GM12878 (cell line): ENCODE results near the gene PRR7. TPM values are rescaled to one million over a fixed set of nuclear protein-coding genes. Genes with fewer than 3 reads are reported as not detected.
A peak's percentile ranks its signal among the peaks of the same experiment; 100 is the strongest.

Source experiments
- BCL3 ChIP-seq: IDR thresholded peaks from 2 replicates; pipeline ENCODE4 v1.6.1; 2011; ENCODE audit warnings: borderline replicate concordance, low read depth, mild to moderate bottlenecking, moderate library complexity, low read length; ENCODE audit not compliant: insufficient read depth, poor library complexity, severe bottlenecking
- BCLAF1 ChIP-seq: fragments of 450-650 bp; IDR thresholded peaks from 2 replicates; pipeline ENCODE4 v1.6.1; 2017; ENCODE audit warnings: antibody characterized with exemption, mild to moderate bottlenecking, moderate library complexity
- CBX3 ChIP-seq: fragments of 200-600 bp; sonication (generic); IDR thresholded peaks from 2 replicates; pipeline ENCODE4 v1.6.1; 2016; ENCODE audit warnings: low read depth, borderline replicate concordance
- CHD4 ChIP-seq: fragments of 200-600 bp; sonication (generic); IDR thresholded peaks from 2 replicates; pipeline ENCODE4 v1.6.1; 2016; ENCODE audit warnings: mild to moderate bottlenecking
- EGR1 ChIP-seq, 2 experiments: IDR thresholded peaks; 1 replicate in 1 of 2; 2 replicates in 1 of 2; pipeline ENCODE4 v1.6.1; 2011 to 2012; ENCODE audit warnings: low read depth in 2 of 2, low read length in 2 of 2, borderline replicate concordance in 1 of 2, mild to moderate bottlenecking in 1 of 2, moderate library complexity in 1 of 2
- IRF4 ChIP-seq: IDR thresholded peaks from 2 replicates; pipeline ENCODE4 v1.6.1; 2011; ENCODE audit warnings: low read depth, low read length
- IRF5 ChIP-seq: fragments of 450-650 bp; IDR thresholded peaks from 2 replicates; pipeline ENCODE4 v1.6.1; 2017; ENCODE audit warnings: borderline replicate concordance
- LARP7 ChIP-seq: fragments of 450-650 bp; IDR thresholded peaks from 2 replicates; pipeline ENCODE4 v1.6.1; 2017; ENCODE audit warnings: mild to moderate bottlenecking
- MYB ChIP-seq: fragments of 150-350 bp; IDR thresholded peaks from 2 replicates; pipeline ENCODE4 v1.6.1; 2014; ENCODE audit warnings: mild to moderate bottlenecking, low read depth, low read length, borderline replicate concordance
- NR2F1 ChIP-seq: fragments of 450-650 bp; conservative IDR thresholded peaks from 2 replicates; pipeline ENCODE4 v1.6.1; 2017; ENCODE audit warnings: mild to moderate bottlenecking
- NRF1 ChIP-seq: conservative IDR thresholded peaks from 2 replicates; pipeline ENCODE4 v1.6.1; 2011; ENCODE audit warnings: mild to moderate bottlenecking, low read depth, low read length, improper control_type of control experiment
- PBX3 ChIP-seq: IDR thresholded peaks from 2 replicates; pipeline ENCODE4 v1.6.1; 2011; ENCODE audit warnings: mild to moderate bottlenecking, low read depth, low read length, moderate library complexity; ENCODE audit not compliant: insufficient replicate concordance
- POLR2A ChIP-seq: IDR thresholded peaks from 2 replicates; pipeline ENCODE4 v1.6.1; 2011; ENCODE audit warnings: low read depth, mild to moderate bottlenecking, low read length
- POU2F2 ChIP-seq: IDR thresholded peaks from 3 replicates; pipeline ENCODE4 v1.6.1; 2011; ENCODE audit warnings: low read depth, mild to moderate bottlenecking, low read length, borderline replicate concordance
- RCOR1 ChIP-seq: conservative IDR thresholded peaks from 2 replicates; pipeline ENCODE4 v1.6.1; 2012; ENCODE audit warnings: low read depth, low read length, improper control_type of control experiment
- RELA ChIP-seq: fragments of 450-650 bp; IDR thresholded peaks from 2 replicates; pipeline ENCODE4 v1.8.0; 2014; ENCODE audit warnings: borderline replicate concordance; ENCODE audit not compliant: partially characterized antibody
- SMC3 ChIP-seq: IDR thresholded peaks from 2 replicates; pipeline ENCODE4 v1.6.1; 2011; ENCODE audit warnings: low read length, improper control_type of control experiment, borderline replicate concordance
- TCF3 ChIP-seq: IDR thresholded peaks from 2 replicates; pipeline ENCODE4 v1.6.1; 2012; ENCODE audit warnings: low read depth, mild to moderate bottlenecking, low read length, borderline replicate concordance; ENCODE audit not compliant: insufficient read depth
- TCF7 ChIP-seq: IDR thresholded peaks from 2 replicates; pipeline ENCODE4 v1.6.1; 2014; ENCODE audit warnings: antibody characterized with exemption, borderline replicate concordance
- YY1 ChIP-seq: IDR thresholded peaks from 2 replicates; pipeline ENCODE4 v1.6.1; 2011; ENCODE audit warnings: low read depth, mild to moderate bottlenecking, low read length
- ZSCAN29 ChIP-seq: fragments of 450-650 bp; IDR thresholded peaks from 2 replicates; pipeline ENCODE4 v1.6.1; 2017; ENCODE audit warnings: mild to moderate bottlenecking, moderate library complexity
- polyA plus RNA-seq, 11 experiments: library from polyadenylated mRNA; depleted of rRNA in 4 of 11; unstranded in 6 of 11; stranded (reverse) in 5 of 11; fragments of >200 nt; fragmentation: Nextera tagmentation in 4 of 11; fragmentation: Illumina TruSeq in 1 of 11; extraction: Ambion mirVana in 4 of 11; extraction: Trizol in 1 of 11; gene quantifications; 1 replicate in 1 of 11; 2 replicates in 10 of 11; pipeline versions ENCODE4 v1.2.1 to v1.2.3, GENCODE V29; 2011 to 2016; ENCODE audit warnings: inconsistent platforms in 2 of 11, missing spikeins in 2 of 11, low read depth in 1 of 11
- total RNA-seq, 4 experiments: library from RNA; depleted of rRNA in 3 of 4; stranded (reverse); fragments of >200 nt in 3 of 4; fragmentation: Illumina TruSeq in 1 of 4; extraction: Trizol in 1 of 4; gene quantifications; 2 replicates each; pipeline versions ENCODE4 v1.2.1 to v1.2.3, GENCODE V29; 2013 to 2021

PRR7 gene
- total and polyA plus RNA-seq, 10 of the 15 experiments (the other 5 are each of a cell fraction or from before 2014, with no cell fraction given): 0.09 to 18.8 (median 4.6) TPM; not detected in 2

- TF ChIP-seq YY1: 0 out of 2 replicates have a peak, but pooled peaks have one; percentile 43
- peak; percentile 35; the same call in 1 of the 2 replicates for TF ChIP-seq NR2F1
- no peak for TF ChIP-seq IRF4
- peak; percentile 88 for TF ChIP-seq TCF3
- TF ChIP-seq LARP7: peak; percentile 79
- TF ChIP-seq BCL3: peak; percentile 46
- peak; percentile 49; the same call in 1 of the 3 replicates for TF ChIP-seq POU2F2
- no peak for TF ChIP-seq RCOR1
- TF ChIP-seq SMC3: peak; percentile 34; the same call in 1 of the 2 replicates
- peak; percentile 43 for TF ChIP-seq RELA
- no peak for TF ChIP-seq CHD4
- no peak for TF ChIP-seq TCF7
- peak; percentile 34 for TF ChIP-seq NRF1
- TF ChIP-seq ZSCAN29: peak; percentile 82; the same call in 1 of the 2 replicates
- TF ChIP-seq MYB: no peak
- peak in 1 of 2 experiments; percentile 93; a peak in 2 of 3 replicates for TF ChIP-seq EGR1 (IDR thresholded peaks at IDR 0.05; ENCODE audit: borderline replicate concordance in 1 of 2, low read depth in 2 of 2, low read length in 2 of 2)
- peak; percentile 55 for TF ChIP-seq IRF5
- TF ChIP-seq POLR2A: no peak
- TF ChIP-seq CBX3: no peak
- TF ChIP-seq BCLAF1: peak; percentile 74
- TF ChIP-seq PBX3: no peak
These were observed 8.5 kb downstream of the PRR7 start (continued) for GRCh38 chr5:177455036-177455660.
